Tracheal epithelial cell (primary cell): ENCODE results near the gene OR2T27. TPM values are rescaled to one million over a fixed set of nuclear protein-coding genes. Genes with fewer than 3 reads are reported as not detected.

ENCODE experiments used
- total RNA-seq: library from RNA; depleted of rRNA; stranded (reverse); fragments of >200 nt; gene quantifications from 2 replicates; pipeline ENCODE4 v1.2.1, GENCODE V29; 2014

Gene OR2T27
- total RNA-seq, result not detected in 2 replicates

DNA sequence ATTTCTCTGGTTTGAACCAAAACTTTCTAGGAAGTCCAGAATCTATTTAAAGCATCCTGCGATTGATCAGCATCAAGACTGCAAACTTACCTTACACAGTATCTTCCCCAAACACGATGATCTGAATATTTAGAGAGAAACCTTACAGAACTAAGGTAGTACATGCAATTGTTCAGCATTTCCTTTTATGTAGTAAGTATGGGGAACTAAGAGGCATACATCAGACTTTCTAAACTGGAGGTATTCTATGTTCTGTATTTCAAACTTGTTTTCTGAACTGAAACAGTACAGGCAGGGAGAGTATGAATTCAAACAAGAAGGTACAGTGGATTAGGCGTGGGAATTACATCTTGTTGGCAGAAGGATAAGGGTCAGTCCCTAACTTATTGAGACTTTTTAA lies at the start of gene OR2T27:
OR2T27 (minus strand) TSS at position 175 of the 400 bp plus-strand sequence. CDS start 4,644 bp downstream, outside the sequence.

DNA sequence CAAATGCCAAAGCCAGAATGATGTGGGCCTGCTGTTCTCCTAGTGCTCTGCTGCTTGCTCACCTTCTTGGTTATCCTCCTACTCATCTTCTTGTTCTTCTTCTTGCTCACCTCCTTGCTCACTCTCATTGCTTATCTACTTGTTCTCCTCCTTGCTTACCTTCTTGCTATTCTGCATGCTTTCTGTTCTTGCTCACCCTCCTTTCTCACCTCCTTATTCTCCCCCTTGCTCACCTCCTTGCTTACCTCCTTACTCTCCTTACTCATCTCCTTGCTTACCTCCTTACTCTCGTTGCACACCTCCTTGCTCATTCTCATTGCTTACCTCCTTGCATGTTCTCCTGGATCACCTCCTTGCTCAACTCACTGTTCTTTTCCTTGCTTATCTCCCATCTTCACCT lies 47.4 kb upstream of the OR2T27 start, which contains the start of gene OR14I1:
OR14I1 (minus strand) TSS at position 53 of the 400 bp plus-strand sequence.

DNA sequence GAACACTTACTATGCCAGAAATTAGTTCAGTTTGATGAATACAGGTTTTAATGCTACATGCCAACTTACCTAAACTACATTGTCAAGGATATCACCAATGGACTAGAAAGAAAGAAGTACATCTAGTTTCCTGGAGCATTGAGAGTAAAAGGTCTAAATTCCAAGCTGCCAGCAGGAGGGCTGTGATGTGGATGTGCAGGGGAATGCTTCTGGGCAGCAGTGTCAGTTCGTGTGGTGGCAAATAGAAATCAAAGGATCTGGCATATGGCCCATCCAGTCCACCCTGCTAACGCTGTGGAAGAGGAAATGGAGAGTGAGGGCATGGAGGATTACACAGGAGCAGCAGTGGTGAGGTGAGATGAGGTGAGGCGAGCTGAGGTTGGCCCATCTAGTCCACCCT lies 10.2 kb downstream of the OR2T27 start, which contains the start of gene OR2T35:
OR2T35 (minus strand) TSS at position 101 of the 400 bp plus-strand sequence. CDS start 6,020 bp downstream, outside the sequence.

GRCh38 chr1:248634991-248635390 lies 20.3 kb downstream of the OR2T27 start, which contains the start of gene OR2T11:
OR2T11 (minus strand) TSS chr1:248635091; CDS start chr1:248627128, 7,963 bp downstream.

Other genes with a start within 250 kb of the OR2T27 start
- gene OR2T2, start 209.9 kb downstream of the OR2T27 start, total RNA-seq, result not detected in 2 replicates
- 0.24 TPM in 1 of 2 replicates, not detected in the other for gene OR2T3, start 182.2 kb downstream of the OR2T27 start, total RNA-seq
- gene OR2T5, start 166.9 kb downstream of the OR2T27 start, total RNA-seq, result not detected in 2 replicates
- gene OR2G6, start 147.5 kb downstream of the OR2T27 start, total RNA-seq, result not detected in 2 replicates
- gene OR2T29, start 92.8 kb downstream of the OR2T27 start, total RNA-seq, result not detected in 2 replicates
- gene OR2T34, start 80.8 kb downstream of the OR2T27 start, total RNA-seq, result not detected in 2 replicates
- not detected in 2 replicates for gene OR2T10, start 57.8 kb downstream of the OR2T27 start, total RNA-seq
- gene OR2T11, start 20.4 kb downstream of the OR2T27 start, total RNA-seq, result not detected in 2 replicates
- gene OR2T35, start 10.2 kb downstream of the OR2T27 start, total RNA-seq, result not detected in 2 replicates
- not detected in 2 replicates for gene OR14I1, start 47.2 kb upstream of the OR2T27 start, total RNA-seq
- under 0.01 TPM in 1 of 2 replicates, not detected in the other for gene LYPD8, start 100.2 kb upstream of the OR2T27 start, total RNA-seq
- 15.1 and 26.7 TPM in 2 replicates for gene SH3BP5L, start 170.4 kb upstream of the OR2T27 start, total RNA-seq
- gene ZNF672, start 182.7 kb upstream of the OR2T27 start, total RNA-seq, result 14.7 and 18.1 TPM in 2 replicates
- gene ZNF692, start 203.6 kb upstream of the OR2T27 start, total RNA-seq, result 22.0 and 28.4 TPM in 2 replicates